Measurements from ENCODE around the gene SORBS1. TPM values are rescaled to one million over a fixed set of nuclear protein-coding genes. Genes with fewer than 3 reads are reported as not detected.
A peak's percentile ranks its signal among the peaks of the same experiment; 100 is the strongest.

Gene SORBS1
- total and polyA plus RNA-seq, 8 donors = 11.4 to 25.6 (median 16.8) TPM

- no peak for TF ChIP-seq CTCF (IDR thresholded peaks at IDR 0.05)
- Histone ChIP-seq H3K4me1 (peaks cover 0 to 9% (median 0%) of the 10 kb centered on the region in 3 donors), H3K9me3 (no peaks in the 10 kb centered on the region), H3K27ac (peak overlapping the region in 3 of 4 donors; percentile 55 to 76 (median 68)), H3K36me3 (no peaks in the 10 kb centered on the region), H3K4me3 (no peak overlapping the region), H3K27me3 (no peaks in the 10 kb centered on the region)
- ATAC-seq (peak in 3 of 4 donors; percentile 8 to 15 (median 13)), DNase-seq (no peak), FAIRE-seq (no peak)
- WGBS, 2 donors = 81 to 87% methylated on average over 27 of the region's 27 CpGs
- intact Hi-C loops (cut with DNase I) = no loop called here
Observed at GRCh38 chr10:95414016-95414830, 146.9 kb downstream of the SORBS1 start.

GRCh38 chr10:95413588-95413987, 147.6 kb downstream of the SORBS1 start:
- Histone ChIP-seq H3K36me3 (no peaks in the 10 kb centered on the region), H3K27ac (no peak overlapping the region), H3K9me3 (no peaks in the 10 kb centered on the region), H3K27me3 (no peaks in the 10 kb centered on the region), H3K4me1 (peaks cover 4 to 15% (median 4%) of the 10 kb centered on the region in 3 donors), H3K4me3 (no peak overlapping the region)
- intact Hi-C loops (cut with DNase I) = no loop called here
- DNase-seq (no peak), ATAC-seq (no peak), FAIRE-seq (no peak)
- 87 to 95% methylated on average over 5 of the region's 5 CpGs for WGBS, 2 donors
- no peak for TF ChIP-seq CTCF (IDR thresholded peaks at IDR 0.05)

- no peak for ATAC-seq
Observed at GRCh38 chr10:95411635-95412034, 149.5 kb downstream of the SORBS1 start.

GRCh38 chr10:95408983-95409873, 151.9 kb downstream of the SORBS1 start:
- no peak for TF ChIP-seq CTCF (IDR thresholded peaks at IDR 0.05)
- ATAC-seq (peak in 2 of 4 donors; percentile 45 to 66), DNase-seq (no peak), FAIRE-seq (no peak)
- 64 to 85% methylated on average over 3 of the region's 3 CpGs for WGBS, 2 donors
- no peaks in the 10 kb centered on the region for H3K9me3 ChIP-seq
- intact Hi-C loops (cut with DNase I) = no loop called here
- no peak overlapping the region for H3K4me3 ChIP-seq
- no peaks in the 10 kb centered on the region for H3K36me3 ChIP-seq
- no peaks in the 10 kb centered on the region for H3K27me3 ChIP-seq
- H3K4me1 ChIP-seq = peaks cover 10 to 37% (median 14%) of the 10 kb centered on the region in 3 donors
- peak overlapping the region in 3 of 4 donors; percentile 29 to 77 (median 59) for H3K27ac ChIP-seq

More at GRCh38 chr10:95411635-95412034, 149.5 kb downstream of the SORBS1 start:
- Histone ChIP-seq H3K27ac (no peak overlapping the region), H3K27me3 (no peaks in the 10 kb centered on the region), H3K36me3 (no peaks in the 10 kb centered on the region), H3K9me3 (no peaks in the 10 kb centered on the region), H3K4me1 (peaks cover 10 to 34% (median 13%) of the 10 kb centered on the region in 3 donors), H3K4me3 (no peak overlapping the region)
- DNase-seq (no peak), FAIRE-seq (no peak)
- 82% methylated on average over 4 of the region's 4 CpGs for WGBS, 2 donors
- intact Hi-C loops (cut with DNase I) = no loop called here
- TF ChIP-seq CTCF (IDR thresholded peaks at IDR 0.05) = no peak

Measured in pancreas (tissue), 10 donors.